Sciatic nerve (tissue), 2 donors: Measurements from ENCODE around the gene IRF8. TPM values are rescaled to one million over a fixed set of nuclear protein-coding genes. Genes with fewer than 3 reads are reported as not detected.
A peak's percentile ranks its signal among the peaks of the same experiment; 100 is the strongest.

Source experiments
- ATAC-seq: fragments of 200-7000 bp; cut with Tn5 transposase; one replicate; pipeline ENCODE4 v1.9.1; 2020; ENCODE audit warnings: mild to moderate bottlenecking, moderate library complexity
- DNase-seq: peaks from one replicate; pipeline ENCODE4 v3.0.0-alpha.2; 2020; ENCODE audit warnings: low spot score
- intact Hi-C: fragments of 100-400 bp; cut with DNase I; formaldehyde crosslinking; loops from one replicate; pipeline ENCODE4 v1.14.2; 2022
- total RNA-seq: library from RNA; stranded (reverse); fragmentation: NEBNext Ultra II Directional; extraction: Animal tissue kit (Norgen Biotek cat#: 25700); gene quantifications from one replicate; pipeline ENCODE4 v1.2.1, GENCODE V29; 2021
- donor health status: DM: no; HTN: no; CAD: no.
- donor health status: DM: no; HTN: no; CAD: no.

Gene IRF8
- total RNA-seq, 1 donor from 2014 or later = 19.1 TPM

- intact Hi-C loops = no loop called here
- no peak for ATAC-seq
Observed at GRCh38 chr16:85944572-85945423, 45.8 kb downstream of the IRF8 start.

GRCh38 chr16:85945424-85945751 is 46.4 kb downstream of the IRF8 start:
- intact Hi-C loops = no loop called here
- no peak for ATAC-seq
- no peak for DNase-seq

More at GRCh38 chr16:85944572-85945423, 45.8 kb downstream of the IRF8 start:
- no peak for DNase-seq

- no peak for DNase-seq
- intact Hi-C loops = no loop called here
- ATAC-seq = no peak
Observed at GRCh38 chr16:85946541-85947124, 47.7 kb downstream of the IRF8 start.

- no peak for DNase-seq
- ATAC-seq = no peak
- intact Hi-C loops = no loop called here
Observed at GRCh38 chr16:85947230-85948137, 48.5 kb downstream of the IRF8 start.

GRCh38 chr16:85948138-85948509 is 49.2 kb downstream of the IRF8 start:
- no peak for ATAC-seq
- intact Hi-C loops = no loop called here

GRCh38 chr16:85948616-85949265 is 49.8 kb downstream of the IRF8 start:
- ATAC-seq (no peak), DNase-seq (no peak)
- intact Hi-C loops = no loop called here

More at GRCh38 chr16:85948138-85948509, 49.2 kb downstream of the IRF8 start:
- no peak for DNase-seq

- intact Hi-C loops = no loop called here
- DNase-seq (no peak), ATAC-seq (no peak)
Observed at GRCh38 chr16:85950136-85950918, 51.4 kb downstream of the IRF8 start.

- intact Hi-C loops = no loop called here
- DNase-seq (no peak), ATAC-seq (no peak)
Observed at GRCh38 chr16:85952197-85952596, 53.2 kb downstream of the IRF8 start.

GRCh38 chr16:85952811-85953210 is 53.8 kb downstream of the IRF8 start:
- ATAC-seq (no peak), DNase-seq (no peak)
- intact Hi-C loops = no loop called here

GRCh38 chr16:85954927-85955519 is 56.1 kb downstream of the IRF8 start:
- ATAC-seq = no peak
- no peak for DNase-seq
- intact Hi-C loops = no loop called here

- DNase-seq (no peak), ATAC-seq (no peak)
- intact Hi-C loops = no loop called here
Observed at GRCh38 chr16:85955566-85955965, 56.6 kb downstream of the IRF8 start.

- DNase-seq (no peak), ATAC-seq (no peak)
- intact Hi-C loops = no loop called here
Observed at GRCh38 chr16:85956426-85956825, 57.5 kb downstream of the IRF8 start.

- no peak for DNase-seq
- no peak for ATAC-seq
- intact Hi-C loops = no loop called here
Observed at GRCh38 chr16:85958731-85959130, 59.8 kb downstream of the IRF8 start.

- intact Hi-C loops = no loop called here
- DNase-seq (no peak), ATAC-seq (no peak)
Observed at GRCh38 chr16:85959686-85960085, 60.7 kb downstream of the IRF8 start.

- no peak for ATAC-seq
- DNase-seq = no peak
- intact Hi-C loops = no loop called here
Observed at GRCh38 chr16:85960486-85961046, 61.6 kb downstream of the IRF8 start.

- DNase-seq (no peak), ATAC-seq (no peak)
- intact Hi-C loops = no loop called here
Observed at GRCh38 chr16:85961988-85962915, 63.3 kb downstream of the IRF8 start.

- ATAC-seq (peak; percentile 88), DNase-seq (no peak)
- intact Hi-C loops = no loop called here
Observed at GRCh38 chr16:85963753-85964285, 64.9 kb downstream of the IRF8 start.
